MM.1S (cell line): ENCODE results near the gene NBEA.

Experiments
- CTCF ChIP-seq: fragments of 300-600 bp; sonication (generic); IDR thresholded peaks from 2 replicates; pipeline ENCODE4 v1.5.1; 2016; ENCODE audit warnings: antibody characterized with exemption, low read length, mixed read lengths
- EZH2 ChIP-seq: fragments of 300-600 bp; sonication (generic); optimal IDR thresholded peaks from 2 replicates; pipeline ENCODE3; 2017; ENCODE audit warnings: low read depth, mild to moderate bottlenecking, antibody characterized with exemption, low read length, mixed read lengths
- EZH2phosphoT487 ChIP-seq: fragments of 300-600 bp; sonication (generic); IDR thresholded peaks from 2 replicates; pipeline ENCODE4 v1.6.1; 2018; ENCODE audit warnings: antibody characterized with exemption, low read length

GRCh38 chr13:35238274-35238673, 296.2 kb downstream of the NBEA start:
- TF ChIP-seq CTCF (no peak), EZH2phosphoT487 (no peak), EZH2 (no peak)
